Transverse colon (tissue), 4 donors: ENCODE results near the gene SEMA4G.

Experiments
- CTCF ChIP-seq, 5 experiments: fragments of 200-600 bp in 3 of 5; fragments of 450-650 bp in 2 of 5; sonication (generic) in 3 of 5; IDR thresholded peaks; 1 replicate in 2 of 5; 2 replicates in 3 of 5; pipeline ENCODE4 v1.5.1; 2016 to 2017; ENCODE audit warnings: antibody characterized with exemption in 5 of 5, inconsistent platforms in 3 of 5, mild to moderate bottlenecking in 2 of 5, moderate library complexity in 1 of 5
- POLR2A ChIP-seq: fragments of 450-650 bp; IDR thresholded peaks from one replicate; pipeline ENCODE4 v1.6.1; 2016; ENCODE audit warnings: antibody characterized with exemption, mild to moderate bottlenecking, moderate library complexity
- POLR2AphosphoS5 ChIP-seq, 3 donors: sonication (generic); formaldehyde crosslinking; IDR thresholded peaks; one replicate each; pipeline ENCODE4 v1.6.1; 2016; ENCODE audit warnings: antibody characterized with exemption in 3 of 3

- TF ChIP-seq POLR2A (no peak), CTCF (IDR thresholded peaks at IDR 0.05) (no peak), POLR2AphosphoS5 (IDR thresholded peaks at IDR 0.05) (no peak)
Measured at GRCh38 chr10:100967332-100967731, 2.0 kb upstream of the SEMA4G start.
